Peyer's patch (tissue), 4 donors: ENCODE data around the gene OOSP4B.

Experiments used
- CTCF ChIP-seq, 6 experiments: fragments of 450-650 bp in 4 of 6; fragments of 200-600 bp in 2 of 6; sonication (generic) in 1 of 6; IDR thresholded peaks; one replicate each; pipeline ENCODE4 v1.5.1; 2017 to 2019; ENCODE audit warnings: antibody characterized with exemption in 6 of 6, mild to moderate bottlenecking in 3 of 6, moderate library complexity in 1 of 6
- POLR2A ChIP-seq, 2 donors: fragments of 450-650 bp; IDR thresholded peaks; one replicate each; pipeline ENCODE4 v1.5.1; 2017; ENCODE audit warnings: antibody characterized with exemption in 2 of 2, mild to moderate bottlenecking in 2 of 2, moderate library complexity in 2 of 2

GRCh38 chr11:59968395-59968783 lies 48.6 kb upstream of the OOSP4B start:
- TF ChIP-seq CTCF (IDR thresholded peaks at IDR 0.05) (no peak), POLR2A (IDR thresholded peaks at IDR 0.05) (no peak)
